ENCODE results near the gene COLEC12. TPM values are rescaled to one million over a fixed set of nuclear protein-coding genes. Genes with fewer than 3 reads are reported as not detected.

The COLEC12 gene
- total RNA-seq, 3 donors from 2014 or later = 11.7 to 57.3 (median 14.7) TPM

DNA sequence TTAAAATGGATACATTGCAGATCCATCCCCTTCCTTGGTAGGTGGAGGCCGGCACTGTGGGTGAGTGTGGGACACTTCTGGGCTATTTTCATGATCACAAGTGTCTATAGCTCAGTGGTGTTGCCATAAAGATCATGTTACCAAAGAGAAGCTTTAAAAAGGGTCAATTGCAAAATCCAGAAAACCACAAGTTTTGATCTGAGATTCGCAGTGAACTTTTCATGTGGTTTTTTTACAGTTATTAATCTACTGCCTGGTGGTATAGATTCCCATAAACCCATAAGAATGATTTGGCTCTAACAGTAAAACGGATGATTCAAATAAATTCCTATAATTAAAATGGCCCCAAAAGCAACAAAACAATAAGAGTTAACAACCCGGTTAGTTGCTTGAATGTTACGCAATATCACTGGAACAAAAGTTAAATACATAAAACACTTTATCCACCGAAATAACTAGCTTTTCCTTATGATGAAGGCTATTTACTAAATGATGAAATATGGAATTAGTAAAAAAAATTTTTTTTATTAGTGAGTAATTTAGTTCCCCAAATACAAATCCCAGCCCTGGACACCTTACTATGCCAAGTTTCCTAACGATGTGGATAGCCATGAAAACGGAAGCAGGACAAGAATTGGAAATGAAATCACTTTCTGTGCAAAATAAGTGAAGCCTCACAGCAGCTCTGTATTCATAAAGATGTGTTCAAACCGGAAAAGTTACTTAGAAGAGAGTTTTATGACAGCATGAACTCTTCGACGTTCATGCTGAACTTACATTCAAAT, 137.0 kb downstream of the COLEC12 start:
- no peak overlapping the region for H3K4me3 ChIP-seq
- H3K27ac ChIP-seq = peak overlapping the region; percentile 23 to 73
- TF ChIP-seq, protein P1, sequence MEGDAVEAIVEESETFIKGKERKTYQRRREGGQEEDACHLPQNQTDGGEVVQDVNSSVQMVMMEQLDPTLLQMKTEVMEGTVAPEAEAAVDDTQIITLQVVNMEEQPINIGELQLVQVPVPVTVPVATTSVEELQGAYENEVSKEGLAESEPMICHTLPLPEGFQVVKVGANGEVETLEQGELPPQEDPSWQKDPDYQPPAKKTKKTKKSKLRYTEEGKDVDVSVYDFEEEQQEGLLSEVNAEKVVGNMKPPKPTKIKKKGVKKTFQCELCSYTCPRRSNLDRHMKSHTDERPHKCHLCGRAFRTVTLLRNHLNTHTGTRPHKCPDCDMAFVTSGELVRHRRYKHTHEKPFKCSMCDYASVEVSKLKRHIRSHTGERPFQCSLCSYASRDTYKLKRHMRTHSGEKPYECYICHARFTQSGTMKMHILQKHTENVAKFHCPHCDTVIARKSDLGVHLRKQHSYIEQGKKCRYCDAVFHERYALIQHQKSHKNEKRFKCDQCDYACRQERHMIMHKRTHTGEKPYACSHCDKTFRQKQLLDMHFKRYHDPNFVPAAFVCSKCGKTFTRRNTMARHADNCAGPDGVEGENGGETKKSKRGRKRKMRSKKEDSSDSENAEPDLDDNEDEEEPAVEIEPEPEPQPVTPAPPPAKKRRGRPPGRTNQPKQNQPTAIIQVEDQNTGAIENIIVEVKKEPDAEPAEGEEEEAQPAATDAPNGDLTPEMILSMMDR (IDR thresholded peaks at IDR 0.05) = no peak
- no peak for TF ChIP-seq POLR2AphosphoS5 (IDR thresholded peaks at IDR 0.05)
- TF ChIP-seq POLR2A (IDR thresholded peaks at IDR 0.05) = no peak
- intact Hi-C loops (cut with DNase I; ENCODE audit: low total_unique reads) = no loop called here
- no peaks in the 10 kb centered on the region for H3K9me3 ChIP-seq
- no peaks in the 10 kb centered on the region for H3K36me3 ChIP-seq
- H3K4me1 ChIP-seq = peaks cover 0 to 3% of the 10 kb centered on the region in 2 donors
- DNase-seq (ENCODE audit: low spot score in 2 of 2) = no peak
- H3K27me3 ChIP-seq = no peaks in the 10 kb centered on the region

DNA sequence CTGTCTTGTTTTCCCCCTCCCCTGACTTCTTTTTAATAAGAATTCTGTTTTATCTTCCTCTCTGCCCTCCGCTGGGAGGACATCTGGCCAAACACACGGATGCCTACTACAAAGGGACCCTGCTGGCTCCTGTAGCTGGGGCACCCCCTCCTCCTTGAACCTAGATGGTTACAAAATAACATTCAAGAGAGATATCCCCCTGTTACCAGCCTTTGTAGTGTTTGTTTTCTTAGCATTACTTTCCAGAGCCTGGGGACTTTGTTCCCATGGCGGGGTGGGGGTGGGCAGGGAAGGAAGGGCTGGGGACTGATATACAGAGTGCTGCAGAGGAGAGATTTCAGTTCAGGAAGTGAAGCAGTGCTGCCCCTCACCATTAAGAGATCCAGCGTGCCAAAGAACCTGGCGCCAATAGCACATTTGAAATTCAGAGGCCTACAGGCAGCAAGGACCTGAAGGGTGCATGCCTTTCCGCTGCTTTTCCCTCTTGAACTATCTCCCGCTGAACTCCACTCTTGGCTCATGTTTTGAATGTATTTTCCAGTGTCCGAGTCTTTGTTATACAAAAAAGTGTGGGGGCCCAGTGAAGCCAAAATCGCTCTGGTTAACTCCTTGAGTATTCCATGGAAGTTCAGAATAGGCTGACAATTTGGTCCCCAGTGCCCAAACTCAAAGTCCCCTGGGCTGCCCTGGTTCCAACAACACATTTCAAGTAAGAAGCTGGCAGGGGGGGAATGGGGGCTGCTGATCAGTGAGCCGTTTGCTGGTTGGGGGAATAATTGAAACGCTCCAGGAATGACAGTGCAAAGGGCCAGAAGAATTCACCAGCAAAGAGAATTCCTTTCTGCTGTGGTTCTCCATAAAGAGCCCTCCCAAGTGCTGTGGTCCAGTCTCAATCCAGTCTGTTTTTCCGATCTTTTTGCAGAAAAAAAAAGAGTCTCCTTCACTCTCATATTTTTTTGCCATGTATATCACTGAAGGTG, 137.9 kb downstream of the COLEC12 start:
- peak overlapping the region; percentile 23 to 73 for H3K27ac ChIP-seq
- peaks cover 0 to 3% of the 10 kb centered on the region in 2 donors for H3K4me1 ChIP-seq
- intact Hi-C loops (cut with DNase I; ENCODE audit: low total_unique reads) = no loop called here
- TF ChIP-seq POLR2AphosphoS5 (IDR thresholded peaks at IDR 0.05) = no peak
- TF ChIP-seq, protein P1 (IDR thresholded peaks at IDR 0.05) = no peak
- no peak for TF ChIP-seq POLR2A (IDR thresholded peaks at IDR 0.05)
- H3K27me3 ChIP-seq = no peaks in the 10 kb centered on the region
- H3K36me3 ChIP-seq = no peaks in the 10 kb centered on the region
- H3K4me3 ChIP-seq = no peak overlapping the region
- H3K9me3 ChIP-seq = no peaks in the 10 kb centered on the region
- DNase-seq (ENCODE audit: low spot score in 2 of 2) = no peak

DNA sequence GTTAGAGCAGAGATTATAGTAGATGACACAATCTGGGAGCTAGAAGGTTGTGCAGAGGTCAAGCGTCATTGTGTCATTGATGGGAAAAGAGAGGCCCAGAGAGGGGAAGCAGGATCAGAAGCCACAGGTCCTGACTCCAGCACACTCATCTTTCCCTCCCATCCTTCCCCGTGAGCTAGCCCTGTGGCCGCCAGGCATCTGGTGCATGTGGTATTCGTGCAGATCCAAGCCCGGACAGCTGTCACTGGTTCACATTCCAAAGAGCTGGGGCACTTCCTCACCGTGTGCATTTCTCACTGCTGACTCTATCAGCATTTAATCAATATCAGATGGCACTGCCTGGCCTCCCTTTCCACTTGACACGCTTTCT, 138.6 kb downstream of the COLEC12 start:
- peak in 1 of 3 donors; percentile 65 for TF ChIP-seq POLR2AphosphoS5 (IDR thresholded peaks at IDR 0.05)
- TF ChIP-seq, protein P1 (IDR thresholded peaks at IDR 0.05) = no peak
- Histone ChIP-seq H3K4me3 (no peak overlapping the region), H3K27me3 (no peaks in the 10 kb centered on the region), H3K9me3 (no peaks in the 10 kb centered on the region), H3K36me3 (no peaks in the 10 kb centered on the region), H3K4me1 (peaks cover 0 to 3% of the 10 kb centered on the region in 2 donors), H3K27ac (peak overlapping the region in 1 of 2 donors; percentile 73)
- DNase-seq (ENCODE audit: low spot score in 2 of 2) = no peak
- intact Hi-C loops (cut with DNase I; ENCODE audit: low total_unique reads) = no loop called here

DNA sequence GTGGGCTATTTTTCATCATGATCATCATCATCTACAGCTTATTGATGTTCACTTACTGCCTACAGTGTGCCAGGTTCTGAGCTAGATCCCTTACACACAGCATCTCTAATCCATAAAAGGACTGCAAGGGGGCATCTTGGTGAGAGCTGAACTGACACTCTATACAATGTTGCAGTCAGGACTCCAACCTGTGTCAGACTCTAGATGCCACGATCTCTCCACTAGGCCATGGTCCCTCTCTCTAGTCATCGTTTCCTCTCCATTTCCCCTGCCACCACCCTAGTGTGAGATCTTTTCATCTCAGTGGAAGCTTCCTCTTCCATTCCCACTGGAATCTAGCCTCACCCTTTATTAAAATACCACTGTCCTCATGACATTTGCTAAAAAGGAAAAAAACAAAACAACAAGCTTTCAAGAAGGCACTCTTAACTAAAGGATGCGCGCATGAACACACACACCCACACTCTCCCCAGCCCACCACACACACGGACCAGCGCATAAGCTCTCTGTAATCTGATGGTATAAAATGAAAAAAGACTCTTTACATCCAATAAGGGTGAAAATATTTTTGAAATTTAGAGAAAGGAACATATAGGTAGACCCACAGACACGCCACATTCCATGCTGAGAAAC, 139.3 kb downstream of the COLEC12 start:
- peak overlapping the region in 1 of 2 donors; percentile 23 for H3K27ac ChIP-seq
- H3K27me3 ChIP-seq = no peaks in the 10 kb centered on the region
- no peak overlapping the region for H3K4me3 ChIP-seq
- no peaks in the 10 kb centered on the region for H3K9me3 ChIP-seq
- TF ChIP-seq POLR2A (IDR thresholded peaks at IDR 0.05) (no peak), POLR2AphosphoS5 (IDR thresholded peaks at IDR 0.05) (no peak)
- TF ChIP-seq, protein P1 (IDR thresholded peaks at IDR 0.05) = no peak
- intact Hi-C loops (cut with DNase I; ENCODE audit: low total_unique reads) = no loop called here
- H3K36me3 ChIP-seq = no peaks in the 10 kb centered on the region
- peaks cover 0 to 3% of the 10 kb centered on the region in 2 donors for H3K4me1 ChIP-seq
- no peak for DNase-seq (ENCODE audit: low spot score in 2 of 2)
